NOMO-1 treated with DMSO at 0.1 percent for 48 hours (cell line): Measurements from ENCODE around the gene CAPN8.
A peak's percentile ranks its signal among the peaks of the same experiment; 100 is the strongest.

Source experiments
- DNase-seq: peaks from one replicate; lab custom pipeline; 2025; ENCODE audit not compliant: unreplicated experiment; lab: John Stamatoyannopoulos, UW

Gene CAPN8

DNA sequence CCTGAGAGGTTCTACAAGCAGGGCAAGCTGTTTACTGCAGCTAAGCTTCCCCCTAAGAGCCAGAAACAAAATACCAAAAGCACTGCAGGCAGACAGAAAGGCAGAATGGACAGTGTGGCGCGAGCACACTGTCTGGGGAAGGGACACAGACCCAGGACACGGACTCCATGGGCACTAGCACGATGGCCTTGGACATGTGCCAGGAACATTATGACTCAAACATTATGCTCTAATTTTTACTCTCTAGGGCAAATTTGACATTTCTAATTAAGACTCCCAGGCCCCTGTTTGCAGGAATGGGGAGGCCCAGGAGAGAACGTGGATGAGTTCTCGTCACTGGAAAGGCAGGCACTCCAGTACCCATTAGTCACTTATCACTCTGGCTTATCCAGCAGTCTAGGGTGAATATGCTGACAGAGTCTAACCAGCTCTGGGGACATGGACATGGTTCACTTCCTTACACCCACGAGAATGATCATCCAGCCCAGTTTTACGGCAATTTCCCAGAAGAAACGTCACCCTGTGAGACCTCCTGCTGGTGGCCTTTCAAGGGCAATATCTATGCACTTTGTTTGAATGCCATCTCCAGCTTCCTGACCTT lies 45.1 kb downstream of the CAPN8 start:
- DNase-seq: no peak

DNA sequence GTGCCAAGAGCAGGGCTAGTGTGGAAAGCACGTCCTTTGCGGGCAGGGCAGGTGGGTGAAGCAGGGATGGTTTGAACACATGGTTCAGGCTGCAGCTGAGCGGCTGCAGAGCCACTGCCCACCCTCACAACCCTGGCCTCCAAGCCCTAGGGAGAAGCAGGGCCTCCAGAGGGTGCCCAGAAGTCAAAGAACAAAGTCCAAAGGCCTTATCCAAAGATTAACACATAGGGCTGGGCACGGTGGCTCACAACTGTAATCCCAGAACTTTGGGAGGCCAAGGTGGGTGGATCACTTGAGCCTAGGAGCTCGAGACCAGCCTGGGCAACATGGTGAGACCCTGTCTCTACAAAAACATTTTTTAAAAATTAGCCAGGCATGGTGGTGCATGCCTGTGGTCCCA lies 46.8 kb downstream of the CAPN8 start:
- DNase-seq: no peak

DNA sequence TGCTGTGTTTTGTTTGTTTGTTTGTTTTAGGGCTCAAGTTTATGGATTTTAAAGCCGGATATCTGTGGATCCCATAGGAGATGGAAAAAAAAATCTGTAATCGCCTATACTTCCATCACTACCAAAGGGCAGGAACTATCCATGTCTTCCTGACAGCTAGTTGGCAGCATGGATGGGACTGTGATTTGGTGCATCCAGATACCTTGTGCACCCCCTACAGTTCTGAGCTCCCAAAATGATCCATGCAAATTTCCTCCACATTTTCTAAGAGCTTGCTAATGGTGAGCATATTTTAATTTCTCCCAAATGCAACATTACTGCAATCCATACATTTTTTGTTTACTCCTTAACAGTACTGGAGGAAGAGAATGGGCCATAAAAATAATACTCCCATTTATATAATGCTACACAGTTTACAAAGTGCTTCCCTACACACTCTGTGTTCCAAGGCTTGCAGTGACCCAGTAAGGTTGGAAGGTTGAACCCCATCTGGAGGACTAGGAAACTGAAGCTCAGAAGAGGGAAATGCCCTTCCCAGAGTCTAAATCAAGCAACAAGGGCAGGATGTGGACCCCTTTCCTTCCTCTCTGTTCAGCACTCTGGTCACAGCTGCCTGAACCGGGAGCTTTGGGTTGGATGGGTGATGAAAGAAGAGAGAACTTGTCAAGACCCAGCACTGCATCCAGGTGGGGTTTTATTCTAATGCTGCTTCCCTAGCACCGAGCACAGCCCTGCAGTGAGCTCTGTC lies 48.0 kb downstream of the CAPN8 start:
- no peak for DNase-seq

DNA sequence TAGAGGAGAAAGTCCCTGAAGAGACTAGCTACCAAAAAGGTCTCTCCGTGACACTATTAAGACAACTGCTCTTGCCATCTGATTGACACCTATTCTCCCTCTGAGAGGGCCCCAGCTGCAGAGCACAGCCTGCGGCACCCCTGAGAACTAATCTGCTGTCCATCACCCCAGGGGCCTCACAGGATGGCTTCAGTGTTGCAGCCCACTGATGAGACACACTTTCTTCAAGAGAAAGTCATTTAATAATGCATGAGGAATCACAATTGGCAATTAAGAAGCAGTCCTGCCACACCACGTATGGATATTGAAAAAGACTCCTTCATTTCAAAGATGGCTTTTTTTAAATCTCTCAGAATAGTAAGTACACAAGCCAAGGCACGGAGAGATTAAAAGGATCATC lies 48.9 kb downstream of the CAPN8 start:
- DNase-seq: no peak

DNA sequence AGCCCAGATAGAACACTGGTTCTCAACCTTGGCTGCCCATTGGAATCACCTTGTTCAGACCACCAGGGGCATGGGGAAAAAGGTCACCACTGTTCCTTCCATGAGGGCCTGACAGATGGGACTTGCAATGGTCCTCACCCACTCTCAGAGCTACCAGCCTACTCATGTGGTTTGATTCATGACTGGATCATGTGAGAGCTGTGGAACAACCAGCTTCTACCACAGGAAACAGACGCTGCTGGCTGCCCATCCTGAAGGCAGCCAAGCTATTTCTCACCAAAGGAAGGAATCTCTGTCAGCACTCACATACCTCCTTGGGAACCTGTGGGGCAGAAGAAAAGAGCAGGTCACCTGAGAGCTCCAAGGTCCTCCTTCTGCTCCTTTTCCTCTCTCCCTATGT lies 53.6 kb downstream of the CAPN8 start:
- DNase-seq: no peak

DNA sequence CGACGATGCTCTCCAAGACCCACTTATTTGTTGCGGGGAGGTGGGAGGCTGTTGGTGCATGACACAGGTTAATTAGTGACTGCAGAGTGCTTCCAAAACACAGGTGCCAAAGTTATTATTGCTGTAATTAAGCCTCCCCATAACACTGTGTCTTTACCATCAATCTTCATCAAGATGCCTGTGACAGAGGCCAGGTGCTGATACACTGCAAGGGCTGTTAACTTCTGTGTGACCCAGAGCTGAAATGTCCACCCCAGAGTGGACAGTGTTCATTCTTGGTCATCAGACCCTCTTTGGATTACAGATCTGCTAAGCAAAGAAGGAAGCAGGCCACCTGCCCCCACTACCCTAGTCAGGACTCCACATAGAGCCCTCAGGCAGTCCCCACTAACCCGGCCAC lies 55.5 kb downstream of the CAPN8 start:
- DNase-seq: no peak

DNA sequence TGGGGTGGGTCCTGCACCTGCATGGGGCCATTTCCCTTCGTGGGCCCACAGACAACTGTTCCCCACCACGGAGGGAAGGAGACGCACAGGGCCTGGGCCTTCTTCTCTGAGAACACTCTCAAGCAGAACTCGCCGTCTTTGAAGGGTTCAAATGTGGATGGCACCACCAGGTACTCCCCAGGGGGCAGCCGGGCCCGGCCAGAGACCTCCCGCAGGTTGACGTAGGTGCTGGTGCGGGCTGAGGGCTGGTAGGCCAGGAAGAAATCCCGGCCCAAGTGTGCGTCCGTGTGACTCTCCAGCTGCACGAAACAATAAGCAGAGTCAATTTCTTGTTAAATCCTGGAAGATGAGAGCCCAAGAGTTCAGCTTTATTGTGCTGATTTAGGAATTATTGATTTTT lies 56.4 kb downstream of the CAPN8 start:
- DNase-seq: no peak

DNA sequence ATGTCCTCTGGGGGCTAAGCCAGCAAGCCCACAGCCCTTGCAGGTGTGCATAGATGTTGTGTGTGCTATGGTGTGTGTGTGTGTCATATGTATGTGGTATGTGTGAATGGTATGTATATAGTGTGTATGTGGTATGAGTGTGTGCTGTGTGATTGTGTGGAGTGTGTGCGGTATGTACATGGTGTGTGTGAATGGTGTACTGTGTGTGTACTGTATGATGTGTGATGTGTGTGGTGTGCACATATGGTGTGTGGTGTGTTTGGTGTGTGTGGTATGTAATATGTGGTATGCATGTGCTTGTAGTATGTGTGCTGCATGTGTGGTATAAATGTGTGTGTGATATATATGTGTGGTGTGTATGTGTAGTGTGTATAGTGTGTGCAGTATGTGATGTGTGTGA lies 107.0 kb downstream of the CAPN8 start:
- no peak for DNase-seq

DNA sequence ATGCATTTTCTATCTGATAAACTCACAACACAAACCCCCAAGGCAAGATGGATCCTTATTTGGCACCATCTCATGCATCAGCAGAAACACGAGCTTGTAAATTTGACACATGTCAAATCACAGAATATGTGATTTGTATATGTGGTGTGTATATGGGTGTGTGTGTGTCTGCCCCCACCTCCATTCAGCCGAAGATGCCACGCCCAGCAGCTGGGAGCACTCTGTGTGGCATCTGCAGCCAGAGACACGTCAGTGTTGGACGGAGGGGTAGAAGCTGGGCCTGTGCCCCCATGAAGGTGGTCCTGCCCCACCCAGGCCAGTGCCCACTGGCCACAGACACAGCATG lies 108.4 kb downstream of the CAPN8 start:
- no peak for DNase-seq

DNA sequence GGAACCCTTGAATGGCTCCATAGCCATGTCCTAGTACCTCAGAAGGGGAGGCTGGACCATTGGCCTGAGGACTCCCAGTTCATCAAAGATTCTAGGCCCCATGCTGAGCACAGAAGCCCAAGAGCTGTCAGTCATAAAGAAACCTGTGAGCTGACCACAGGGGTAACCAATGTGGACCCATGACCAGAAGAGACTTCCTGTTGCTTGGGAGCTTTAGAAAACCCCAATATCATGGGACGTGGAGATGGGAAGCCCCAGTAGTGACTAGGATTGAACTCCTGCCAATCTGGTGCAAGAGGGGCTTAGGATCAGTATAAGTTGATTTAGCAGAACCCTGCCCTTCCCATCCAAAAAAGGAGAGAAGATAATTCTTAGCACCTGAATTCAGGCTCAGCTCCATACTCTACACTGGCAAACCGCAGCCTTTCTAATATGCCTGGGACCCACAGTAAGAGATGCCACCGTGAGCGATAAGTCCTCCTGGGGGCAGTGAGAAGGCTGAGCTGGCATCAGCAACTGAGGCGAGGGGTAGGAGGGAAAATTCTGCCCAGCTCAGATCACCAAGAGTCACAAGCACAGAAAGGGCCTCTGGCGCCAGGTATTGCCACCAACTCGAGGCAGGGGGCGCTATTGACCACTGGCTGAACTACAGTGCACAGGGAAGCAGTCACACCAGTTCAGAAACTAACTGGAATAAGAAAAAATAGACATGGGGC lies 108.9 kb downstream of the CAPN8 start:
- peak; percentile 52 for DNase-seq

DNA sequence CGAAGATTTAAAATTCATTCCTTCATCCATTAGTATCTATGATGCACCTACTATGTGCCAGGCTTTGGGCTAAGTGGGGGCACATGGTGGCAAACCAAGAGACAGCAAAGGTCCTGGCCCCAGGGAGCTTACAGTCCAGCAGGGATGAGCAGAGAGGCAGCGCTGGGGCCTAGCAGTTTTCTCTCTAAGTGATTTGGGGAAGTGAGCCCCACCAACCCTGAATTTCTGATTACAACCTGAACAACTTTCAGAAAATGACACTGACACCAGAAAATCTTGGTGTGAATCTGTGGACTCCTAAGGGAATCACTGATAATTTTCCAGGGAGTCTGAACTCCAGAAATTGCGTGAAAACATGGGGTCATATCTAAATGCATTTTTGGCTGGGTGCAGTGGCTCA lies 111.5 kb downstream of the CAPN8 start:
- DNase-seq: no peak

DNA sequence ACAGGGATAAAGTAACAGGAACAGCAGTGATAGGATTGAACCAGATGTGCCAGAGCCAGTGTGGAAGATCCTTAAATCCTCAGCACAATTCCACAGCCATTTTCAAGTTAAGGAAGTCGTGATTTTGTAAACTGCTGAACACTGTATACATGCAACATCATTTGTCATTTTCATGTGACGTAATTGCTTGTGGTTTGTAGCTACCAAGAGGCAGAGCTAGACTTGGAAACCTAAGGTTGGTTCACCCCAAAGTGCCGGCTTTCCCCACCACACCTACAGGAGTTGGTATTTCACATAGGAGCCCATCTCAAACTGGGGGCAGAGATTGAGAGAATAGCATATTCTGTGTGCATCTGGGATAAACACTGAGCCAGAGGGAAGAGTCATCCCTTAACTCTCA lies 113.9 kb downstream of the CAPN8 start:
- DNase-seq: no peak

DNA sequence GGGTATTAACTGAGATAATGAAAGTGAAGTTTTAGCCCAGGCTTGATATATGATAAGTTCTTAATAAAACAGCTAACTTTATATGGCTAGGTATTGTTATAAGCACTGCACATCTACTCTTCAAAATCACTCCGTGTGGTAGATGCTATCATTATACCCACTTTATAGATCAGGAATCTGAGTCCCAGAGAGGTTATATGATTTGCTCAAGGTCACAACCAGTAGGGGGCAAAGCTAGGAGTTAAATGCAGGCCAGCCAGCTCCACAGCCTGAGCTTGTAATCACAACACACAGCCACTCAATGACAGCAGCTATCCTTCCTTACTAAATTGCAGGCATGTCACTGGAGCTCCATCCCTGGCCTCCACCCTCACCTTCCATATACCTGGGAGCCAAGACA lies 115.8 kb downstream of the CAPN8 start:
- no peak for DNase-seq

DNA sequence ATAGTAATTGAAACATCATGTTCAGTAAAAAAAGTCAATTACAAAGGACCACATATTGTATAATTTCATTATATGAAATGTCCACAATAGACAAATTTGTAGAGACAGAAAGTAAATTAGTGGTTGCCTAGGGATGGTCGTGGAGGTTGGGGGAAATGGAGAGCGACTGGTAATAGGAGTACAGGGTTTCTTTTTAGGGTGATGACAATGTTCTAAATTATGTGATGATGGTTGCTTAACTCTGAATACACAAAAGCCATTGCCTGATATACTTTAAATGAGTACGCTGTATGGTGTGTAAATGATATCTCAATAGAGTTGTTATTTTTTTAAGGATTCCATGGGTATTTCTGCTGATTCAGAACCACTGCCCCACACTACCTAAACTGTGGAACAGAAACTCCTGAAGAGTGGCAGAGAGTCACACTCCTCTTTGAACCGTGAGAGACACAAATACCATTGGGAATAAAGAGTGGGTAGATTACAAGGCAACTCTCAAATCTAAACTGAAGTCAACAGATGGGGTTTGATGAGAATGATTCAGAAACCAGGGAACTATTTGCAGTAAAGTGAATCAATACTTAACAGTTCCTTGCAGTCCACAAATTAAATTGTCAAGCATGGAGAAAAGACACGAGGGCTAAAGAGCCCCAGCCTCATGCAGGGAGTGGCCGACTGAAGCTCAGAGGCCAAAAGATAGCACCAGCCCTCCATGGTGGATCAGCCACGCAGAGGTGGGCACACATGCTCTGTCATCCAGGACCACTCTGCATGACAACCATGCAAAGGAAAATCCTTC lies 118.0 kb downstream of the CAPN8 start:
- no peak for DNase-seq

DNA sequence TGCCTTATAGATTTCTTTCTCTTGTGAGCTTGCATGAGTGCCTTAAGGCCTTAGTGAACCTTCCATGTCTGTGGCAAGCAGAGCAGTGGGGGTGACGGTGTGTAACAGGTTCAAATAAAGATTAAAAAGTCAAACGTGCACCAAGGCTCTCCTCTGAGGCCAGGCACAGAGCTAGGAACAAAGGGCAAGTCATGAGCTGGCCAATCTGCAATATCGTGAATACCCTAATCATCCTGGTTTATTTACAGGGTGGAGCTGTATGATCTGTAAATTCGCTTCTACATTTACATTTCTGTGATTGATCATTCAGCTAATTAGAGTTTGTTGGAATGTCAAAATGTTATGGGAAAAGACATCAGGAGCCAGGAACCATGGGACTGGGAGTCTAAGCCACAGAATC lies 120.2 kb downstream of the CAPN8 start:
- no peak for DNase-seq

DNA sequence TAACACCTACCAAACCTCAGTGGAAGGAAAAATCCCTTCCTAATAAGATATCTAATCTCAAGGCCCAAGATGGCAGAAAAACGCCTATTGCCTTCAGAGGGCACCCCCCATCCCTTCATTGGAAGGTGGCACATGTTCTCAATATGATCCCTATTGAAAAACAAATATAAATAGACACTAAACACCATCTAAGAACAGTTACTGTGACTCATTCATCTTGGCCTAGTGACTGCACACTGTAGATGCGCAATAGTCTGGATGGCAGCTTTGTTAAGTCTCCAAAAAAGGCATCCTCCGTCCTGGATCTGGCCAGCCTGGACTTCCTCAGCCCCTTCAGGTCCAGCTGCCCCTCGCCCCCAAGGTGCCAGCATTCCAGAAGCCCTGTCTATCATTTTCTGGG lies 121.9 kb downstream of the CAPN8 start:
- DNase-seq: no peak

DNA sequence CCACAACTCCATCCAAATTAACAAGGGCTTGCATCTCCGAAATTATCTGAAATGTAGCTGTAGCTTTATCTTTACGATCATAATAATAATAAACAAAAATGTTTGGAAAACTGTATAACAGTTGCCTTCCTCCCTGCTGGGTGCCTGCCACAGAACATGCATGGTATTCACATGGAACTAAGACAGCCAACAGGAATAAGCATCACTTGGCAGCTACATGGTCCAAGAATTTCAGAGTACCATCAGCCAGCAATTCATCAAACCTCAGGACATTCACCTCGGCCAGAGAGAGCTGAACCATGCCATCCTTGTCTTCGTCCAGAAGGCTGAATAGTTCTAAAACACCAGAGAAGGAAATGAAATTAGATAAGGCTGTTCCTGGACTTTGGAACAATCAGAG lies 122.7 kb downstream of the CAPN8 start:
- no peak for DNase-seq

DNA sequence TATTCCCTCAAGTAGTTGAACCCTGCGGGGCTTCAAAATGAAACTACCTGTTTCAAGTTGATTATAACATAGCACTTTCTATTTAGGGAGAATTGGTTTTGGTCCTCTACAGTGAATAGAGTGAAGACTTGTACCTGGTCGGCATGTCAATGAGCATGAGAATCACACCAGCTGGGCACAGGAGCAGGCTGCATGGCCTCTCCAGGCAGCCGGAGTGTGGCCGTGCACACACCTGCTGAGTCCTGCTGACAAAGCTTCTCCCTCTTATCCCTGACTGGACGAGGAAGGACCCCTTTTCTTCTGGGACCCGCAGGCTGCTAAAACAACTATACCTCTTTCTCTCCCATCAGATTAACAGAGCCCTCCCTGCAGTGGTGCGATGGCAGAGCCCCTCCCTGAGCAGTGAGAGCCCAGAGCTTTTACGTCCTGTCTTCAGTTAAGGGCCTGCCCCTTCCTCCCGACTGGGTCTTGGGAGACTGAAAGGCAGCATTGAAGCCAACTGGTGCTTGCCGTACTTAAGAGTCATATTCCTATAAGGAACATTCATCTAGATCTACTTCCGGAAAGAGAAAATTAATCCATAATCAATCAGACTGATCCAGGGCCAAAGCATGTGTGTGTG lies 124.9 kb downstream of the CAPN8 start:
- DNase-seq: no peak

DNA sequence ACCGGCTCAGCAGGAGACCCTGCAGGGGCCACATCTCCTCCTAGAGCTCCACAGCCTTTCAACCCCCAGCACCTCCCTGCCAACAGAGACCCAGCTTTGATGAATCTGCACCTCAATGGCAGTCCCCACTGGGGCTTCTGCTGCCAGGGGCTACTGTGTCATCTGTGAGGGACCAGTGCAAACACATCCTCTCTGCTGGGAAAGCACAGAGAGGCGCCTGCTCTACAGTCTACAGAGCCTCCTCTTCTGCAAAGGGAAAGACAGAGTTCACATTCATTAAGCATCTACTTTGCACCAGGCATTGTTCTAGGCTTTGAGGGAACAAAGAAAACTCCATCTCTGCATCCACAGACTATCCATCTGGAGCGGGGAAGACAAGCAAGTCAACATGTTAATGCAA lies 125.8 kb downstream of the CAPN8 start:
- DNase-seq: no peak

DNA sequence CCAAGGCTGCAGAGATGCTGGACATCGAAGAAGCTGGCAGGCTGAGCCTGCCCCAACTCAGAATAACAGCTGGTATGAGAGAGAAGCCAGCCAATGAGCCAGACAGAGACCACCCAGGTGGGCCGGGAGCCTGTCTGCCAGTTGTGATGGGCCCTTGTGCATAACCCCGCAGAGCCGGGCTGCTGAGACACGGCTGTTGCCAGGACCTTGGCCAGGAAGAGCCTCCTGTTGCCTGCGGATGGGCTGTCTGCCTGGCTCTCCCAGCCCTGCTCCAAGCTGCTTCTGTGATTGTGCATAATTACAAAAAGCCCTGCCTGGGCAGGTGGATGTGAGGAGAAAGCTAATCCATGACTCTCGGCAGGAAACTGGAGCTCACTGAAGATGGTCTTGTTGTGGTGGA lies 126.5 kb downstream of the CAPN8 start:
- no peak for DNase-seq

DNA sequence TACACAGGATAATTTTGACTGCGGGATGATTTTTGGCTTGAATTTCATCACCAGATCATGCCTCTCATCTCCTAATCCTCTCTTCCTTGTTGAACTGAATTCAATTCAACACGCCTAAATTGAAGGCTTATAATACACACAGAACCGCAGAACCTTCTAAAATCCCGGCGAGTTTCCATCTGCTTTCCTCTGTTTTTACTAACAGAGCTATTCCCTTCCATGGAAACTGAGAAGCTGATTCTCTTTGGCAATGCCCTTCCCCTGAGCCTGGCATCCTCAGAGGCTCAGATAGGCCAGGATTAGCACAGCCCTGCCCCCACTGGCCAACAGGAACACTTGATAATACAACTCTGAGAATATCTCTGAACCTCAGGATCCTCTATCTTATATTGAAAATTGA lies 130.2 kb downstream of the CAPN8 start:
- no peak for DNase-seq
